Calu3 (cell line): Measurements from ENCODE around the gene INO80E. TPM values are rescaled to one million over a fixed set of nuclear protein-coding genes. Genes with fewer than 3 reads are reported as not detected.
A peak's percentile ranks its signal among the peaks of the same experiment; 100 is the strongest.

Experiments
- BruUV-seq: library from RNA; stranded (reverse); fragments of 400-500 nt; replicated peaks from 2 replicates; lab custom pipeline; 2021; lab: Mats Ljungman, UMichigan
- CTCF ChIA-PET: fragments of 300-600 bp; sonication (Branson Sonifier 250); formaldehyde crosslinking; loops from one replicate; lab custom pipeline; 2022; ENCODE audit warnings: antibody characterized with exemption; lab: Charles Lee
- DNase-seq: peaks from one replicate; pipeline ENCODE4 v3.0.0; 2022
- H3K27ac Mint-ChIP-seq: one replicate; pipeline ENCODE4 v1.8.0; 2022; ENCODE audit warnings: mixed read lengths; ENCODE audit not compliant: unreplicated experiment
- H3K27me3 Mint-ChIP-seq: one replicate; pipeline ENCODE4 v1.8.0; 2022; ENCODE audit warnings: mixed read lengths; ENCODE audit not compliant: unreplicated experiment
- H3K36me3 Mint-ChIP-seq: one replicate; pipeline ENCODE4 v1.8.0; 2022; ENCODE audit warnings: mild to moderate bottlenecking, moderate library complexity, mixed read lengths; ENCODE audit not compliant: insufficient read depth, unreplicated experiment
- H3K4me1 Mint-ChIP-seq: one replicate; pipeline ENCODE4 v1.8.0; 2022; ENCODE audit warnings: mild to moderate bottlenecking, low read depth, mixed read lengths; ENCODE audit not compliant: unreplicated experiment
- H3K4me3 Mint-ChIP-seq: one replicate; pipeline ENCODE4 v1.8.0; 2022; ENCODE audit warnings: mild to moderate bottlenecking, low read depth, moderate library complexity, mixed read lengths; ENCODE audit not compliant: unreplicated experiment
- H3K9me3 Mint-ChIP-seq: one replicate; pipeline ENCODE4 v1.8.0; 2022; ENCODE audit warnings: low read depth, mixed read lengths; ENCODE audit not compliant: unreplicated experiment
- CTCF ChIP-seq: fragments of 200-600 bp; IDR thresholded peaks from one replicate; pipeline ENCODE4 v1.8.0; 2022; ENCODE audit warnings: antibody characterized with exemption; ENCODE audit not compliant: unreplicated experiment
- intact Hi-C: fragments of 100-400 bp; cut with micrococcal nuclease; formaldehyde crosslinking; loops from one replicate; pipeline ENCODE4 v1.10.0; 2022; ENCODE audit not compliant: unreplicated experiment
- total RNA-seq: library from RNA; stranded (reverse); gene quantifications from 2 replicates; pipeline ENCODE4 v1.2.3, GENCODE V29; 2022

INO80E gene
- total RNA-seq, 1 experiment from 2014 or later, result 107 TPM

GRCh38 chr16:30005341-30006094, 9.5 kb downstream of the INO80E start:
- peak; percentile 87 for TF ChIP-seq CTCF
- Mint-ChIP-seq H3K4me1 (peaks cover 6% of the 10 kb centered on the region), H3K9me3 (no peaks in the 10 kb centered on the region), H3K36me3 (peaks cover 53% of the 10 kb centered on the region), H3K27me3 (peaks cover 8% of the 10 kb centered on the region), H3K4me3 (no peak overlapping the region), H3K27ac (no peak overlapping the region)
- CTCF ChIA-PET, result interaction anchor here (0.7 to 1.6 kb wide), 6 partner anchors 10 to 157 kb away, joined by 3 to 6 read pairs (median 4); partner anchors contain the start of genes HIRIP3 and KCTD13
- intact Hi-C loops, result loop anchor here (2.0 to 5.0 kb wide), 3 partner anchors 107 to 183 kb away; partner anchors contain the start of genes CDIPT, MVP and SEZ6L2
- DNase-seq, result peak; percentile 69
- no TSS peak for BruUV-seq

GRCh38 chr16:30006095-30006473, 10.0 kb downstream of the INO80E start:
- TF ChIP-seq CTCF, result no peak
- BruUV-seq, result no TSS peak
- Mint-ChIP-seq H3K9me3 (no peaks in the 10 kb centered on the region), H3K4me1 (peaks cover 6% of the 10 kb centered on the region), H3K36me3 (peaks cover 59% of the 10 kb centered on the region), H3K4me3 (no peak overlapping the region), H3K27me3 (peaks cover 13% of the 10 kb centered on the region), H3K27ac (no peak overlapping the region)
- DNase-seq, result no peak
- CTCF ChIA-PET, result interaction anchor here (0.7 to 1.6 kb wide), 5 partner anchors 11 to 158 kb away, joined by 3 to 6 read pairs (median 4); partner anchors contain the start of gene HIRIP3
- intact Hi-C loops, result loop anchor here (5.0 kb wide), 2 partner anchors 144 to 184 kb away; partner anchors contain the start of genes CDIPT and MVP

GRCh38 chr16:30006659-30007377, 10.8 kb downstream of the INO80E start:
- Mint-ChIP-seq H3K27ac (no peak overlapping the region), H3K36me3 (peaks cover 66% of the 10 kb centered on the region), H3K4me1 (peaks cover 9% of the 10 kb centered on the region), H3K9me3 (no peaks in the 10 kb centered on the region), H3K4me3 (no peak overlapping the region), H3K27me3 (peaks cover 17% of the 10 kb centered on the region)
- CTCF ChIA-PET, result interaction anchor here (0.7 kb wide), 1 partner anchor 34 kb away, joined by 3 read pairs; no protein-coding TSS in a partner anchor
- intact Hi-C loops, result loop anchor here (5.0 kb wide), 2 partner anchors 145 to 185 kb away; partner anchors contain the start of genes CDIPT and MVP
- TF ChIP-seq CTCF, result no peak
- BruUV-seq, result no TSS peak
- no peak for DNase-seq

GRCh38 chr16:30007378-30007895, 11.4 kb downstream of the INO80E start:
- Mint-ChIP-seq H3K27me3 (peaks cover 23% of the 10 kb centered on the region), H3K4me1 (peaks cover 7% of the 10 kb centered on the region), H3K27ac (no peak overlapping the region), H3K36me3 (peaks cover 71% of the 10 kb centered on the region), H3K4me3 (no peak overlapping the region), H3K9me3 (no peaks in the 10 kb centered on the region)
- no TSS peak for BruUV-seq
- intact Hi-C loops, result loop anchor here (5.0 kb wide), 2 partner anchors 145 to 185 kb away; partner anchors contain the start of genes CDIPT and MVP
- DNase-seq, result no peak
- CTCF ChIA-PET, result no interaction called here
- TF ChIP-seq CTCF, result no peak
